Gastroesophageal sphincter (tissue), 4 donors: ENCODE data around the gene CEP72. TPM values are rescaled to one million over a fixed set of nuclear protein-coding genes. Genes with fewer than 3 reads are reported as not detected.

Experiments
- ATAC-seq: fragments of 150-250 bp; one replicate; pipeline ENCODE4 v1.9.1; 2016; ENCODE audit warnings: mild to moderate bottlenecking, moderate library complexity
- H3K27ac ChIP-seq, 4 donors: fragments of 200-600 bp; sonication (generic) in 3 of 4; 1 replicate in 3 of 4; 2 replicates in 1 of 4; pipeline ENCODE4 v1.5.1; 2016 to 2019
- H3K27me3 ChIP-seq: fragments of 200-600 bp; sonication (generic); one replicate; pipeline ENCODE4 v1.5.1; 2019
- H3K36me3 ChIP-seq, 2 donors: fragments of 200-600 bp; sonication (generic); one replicate each; pipeline ENCODE4 v1.5.1; 2019; ENCODE audit warnings: control low read depth in 1 of 2
- H3K4me1 ChIP-seq, 3 donors: fragments of 200-600 bp; sonication (generic); 1 replicate in 2 of 3; 2 replicates in 1 of 3; pipeline ENCODE4 v1.5.1; 2016 to 2019; ENCODE audit warnings: control low read depth in 2 of 3
- H3K4me3 ChIP-seq, 2 donors: fragments of 200-600 bp; sonication (generic); one replicate each; pipeline ENCODE4 v1.5.1; 2019; ENCODE audit warnings: mild to moderate bottlenecking in 1 of 2, moderate library complexity in 1 of 2
- H3K9me3 ChIP-seq, 3 donors: fragments of 200-600 bp; sonication (generic); one replicate each; pipeline ENCODE4 v1.5.1; 2017 to 2019; ENCODE audit warnings: control low read depth in 2 of 3
- CTCF ChIP-seq, 4 experiments: fragments of 200-600 bp in 2 of 4; fragments of 450-650 bp in 2 of 4; sonication (generic) in 1 of 4; IDR thresholded peaks; one replicate each; pipeline ENCODE4 v1.5.1; 2017 to 2019; ENCODE audit warnings: antibody characterized with exemption in 4 of 4, mild to moderate bottlenecking in 2 of 4, moderate library complexity in 2 of 4
- EP300 ChIP-seq: sonication (generic); formaldehyde crosslinking; IDR thresholded peaks from one replicate; pipeline ENCODE4 v1.6.1; 2017; ENCODE audit warnings: antibody characterized with exemption, mild to moderate bottlenecking
- POLR2A ChIP-seq, 2 donors: fragments of 450-650 bp; IDR thresholded peaks; one replicate each; pipeline ENCODE4 v1.6.1; 2017; ENCODE audit warnings: antibody characterized with exemption in 2 of 2, mild to moderate bottlenecking in 2 of 2, moderate library complexity in 1 of 2
- POLR2AphosphoS5 ChIP-seq: sonication (generic); formaldehyde crosslinking; IDR thresholded peaks from one replicate; pipeline ENCODE4 v1.6.1; 2017; ENCODE audit warnings: antibody characterized with exemption
- WGBS, 2 donors: methylation state at CpG; one replicate each; pipeline ENCODE4 v1.1.5; 2018; ENCODE audit warnings: low coverage in 1 of 2; 5-methylcytosine and 5-hydroxymethylcytosine counted together
- total RNA-seq, 4 donors: library from RNA; depleted of rRNA; stranded (reverse); fragments of >200 nt; gene quantifications; one replicate each; pipeline ENCODE4 v1.1.0, GENCODE V29; 2016

CEP72 gene
- total RNA-seq, 4 donors from 2014 or later, result 2.1 to 8.7 (median 3.8) TPM

GRCh38 chr5:641331-641765 is 29.2 kb downstream of the CEP72 start:
- Histone ChIP-seq H3K27me3 (no peaks in the 10 kb centered on the region), H3K27ac (no peak overlapping the region), H3K9me3 (no peaks in the 10 kb centered on the region), H3K4me3 (no peak overlapping the region), H3K36me3 (peaks cover 0 to 68% of the 10 kb centered on the region in 2 donors), H3K4me1 (no peaks in the 10 kb centered on the region)
- 85 to 87% methylated on average over 12 to 13 of the region's 14 CpGs for WGBS, 2 donors
- ATAC-seq, result no peak
- TF ChIP-seq POLR2AphosphoS5 (no peak), CTCF (IDR thresholded peaks at IDR 0.05) (no peak), EP300 (no peak), POLR2A (IDR thresholded peaks at IDR 0.05) (no peak)

- no peaks in the 10 kb centered on the region for H3K27me3 ChIP-seq
- no peak for TF ChIP-seq POLR2A (IDR thresholded peaks at IDR 0.05)
- TF ChIP-seq POLR2AphosphoS5, result no peak
- no peak for TF ChIP-seq CTCF (IDR thresholded peaks at IDR 0.05)
- TF ChIP-seq EP300, result no peak
- no peak overlapping the region for H3K27ac ChIP-seq
- WGBS, 2 donors, result no CpG with 5 or more reads among the region's 14 CpGs
- ATAC-seq, result no peak
- H3K9me3 ChIP-seq, result no peaks in the 10 kb centered on the region
- peaks cover 0 to 67% of the 10 kb centered on the region in 2 donors for H3K36me3 ChIP-seq
- no peaks in the 10 kb centered on the region for H3K4me1 ChIP-seq
- H3K4me3 ChIP-seq, result no peak overlapping the region
Measured at GRCh38 chr5:642481-642880, 30.3 kb downstream of the CEP72 start.

GRCh38 chr5:643351-643801 is 31.2 kb downstream of the CEP72 start:
- 92% methylated on average over 7 of the region's 21 CpGs; no CpG with 5 or more reads in 1 of the 2 donors for WGBS, 2 donors
- no peak for ATAC-seq
- peaks cover 0 to 63% of the 10 kb centered on the region in 2 donors for H3K36me3 ChIP-seq

GRCh38 chr5:643811-644271 is 31.7 kb downstream of the CEP72 start:
- TF ChIP-seq CTCF (IDR thresholded peaks at IDR 0.05), result no peak
- TF ChIP-seq POLR2A (IDR thresholded peaks at IDR 0.05), result no peak
- TF ChIP-seq EP300, result no peak
- no peak overlapping the region for H3K4me3 ChIP-seq
- no peaks in the 10 kb centered on the region for H3K4me1 ChIP-seq
- WGBS, 2 donors, result 70 to 85% methylated on average over 3 to 4 of the region's 11 CpGs
- no peaks in the 10 kb centered on the region for H3K27me3 ChIP-seq
- H3K36me3 ChIP-seq, result peaks cover 0 to 59% of the 10 kb centered on the region in 2 donors
- H3K27ac ChIP-seq, result no peak overlapping the region
- no peaks in the 10 kb centered on the region for H3K9me3 ChIP-seq
- ATAC-seq, result no peak

More at GRCh38 chr5:643351-643801, 31.2 kb downstream of the CEP72 start:
- no peak overlapping the region for H3K4me3 ChIP-seq
- TF ChIP-seq EP300 (no peak), POLR2AphosphoS5 (no peak), CTCF (IDR thresholded peaks at IDR 0.05) (no peak), POLR2A (IDR thresholded peaks at IDR 0.05) (no peak)
- no peak overlapping the region for H3K27ac ChIP-seq
- no peaks in the 10 kb centered on the region for H3K4me1 ChIP-seq
- H3K9me3 ChIP-seq, result no peaks in the 10 kb centered on the region
- H3K27me3 ChIP-seq, result no peaks in the 10 kb centered on the region

GRCh38 chr5:644509-644908 is 32.4 kb downstream of the CEP72 start:
- Histone ChIP-seq H3K9me3 (no peaks in the 10 kb centered on the region), H3K36me3 (peaks cover 0 to 52% of the 10 kb centered on the region in 2 donors), H3K4me1 (no peaks in the 10 kb centered on the region), H3K27ac (no peak overlapping the region), H3K4me3 (no peak overlapping the region), H3K27me3 (no peaks in the 10 kb centered on the region)
- 82 to 100% methylated on average over 2 to 9 of the region's 13 CpGs for WGBS, 2 donors
- no peak for ATAC-seq
- TF ChIP-seq POLR2AphosphoS5, result no peak
- TF ChIP-seq EP300, result no peak
- TF ChIP-seq POLR2A (IDR thresholded peaks at IDR 0.05), result no peak
- TF ChIP-seq CTCF (IDR thresholded peaks at IDR 0.05), result no peak
